Muscle layer of duodenum (tissue), 2 donors: ENCODE data around the gene GIMAP7.
A peak's percentile ranks its signal among the peaks of the same experiment; 100 is the strongest.

Experiments
- H3K27ac ChIP-seq: one replicate; pipeline ENCODE4 v1.7.0; 2013; ENCODE audit warnings: mild to moderate bottlenecking, low read length
- H3K27me3 ChIP-seq: one replicate; pipeline ENCODE4 v1.7.0; 2013; ENCODE audit warnings: low read depth, mild to moderate bottlenecking, control low read depth, low read length
- H3K36me3 ChIP-seq, 2 donors: one replicate each; pipeline ENCODE4 v1.7.0; 2013; ENCODE audit warnings: low read length in 2 of 2, control low read depth in 1 of 2, mild to moderate bottlenecking in 1 of 2; ENCODE audit not compliant: insufficient read depth in 2 of 2, control insufficient read depth in 1 of 2
- H3K4me1 ChIP-seq, 2 donors: one replicate each; pipeline ENCODE4 v1.7.0; 2013; ENCODE audit warnings: low read length in 2 of 2, mild to moderate bottlenecking in 2 of 2, control low read depth in 1 of 2, moderate library complexity in 1 of 2; ENCODE audit not compliant: insufficient read depth in 2 of 2, control insufficient read depth in 1 of 2
- H3K4me3 ChIP-seq, 2 donors: one replicate each; pipeline ENCODE4 v1.7.0; 2013; ENCODE audit warnings: low read length in 2 of 2, low read depth in 1 of 2, mild to moderate bottlenecking in 1 of 2
- H3K9me3 ChIP-seq, 2 donors: one replicate each; pipeline ENCODE4 v1.7.0; 2013; ENCODE audit warnings: low read length in 2 of 2, control low read depth in 1 of 2, mild to moderate bottlenecking in 1 of 2; ENCODE audit not compliant: control insufficient read depth in 1 of 2
- donor health status: healthy.

Gene GIMAP7

DNA sequence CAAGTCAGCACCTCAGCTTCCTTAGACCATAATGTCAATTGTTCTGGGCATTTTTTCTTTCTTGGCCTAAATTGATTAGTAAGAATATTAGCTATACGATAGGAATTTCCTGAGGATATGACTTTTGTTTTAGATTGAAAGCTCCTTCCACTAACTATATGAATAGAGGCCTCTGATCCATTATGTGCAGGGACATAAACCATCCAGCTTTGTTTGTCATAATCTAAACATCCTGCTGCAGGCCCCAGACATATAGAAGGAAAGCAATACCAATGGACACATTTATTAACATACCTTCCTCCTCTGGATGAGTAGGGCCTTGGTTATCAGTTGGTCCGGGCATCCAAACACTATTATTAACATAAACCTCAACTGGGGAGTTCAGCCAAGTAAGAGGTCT lies 48.2 kb downstream of the GIMAP7 start:
- Histone ChIP-seq H3K27me3 (no peaks in the 10 kb centered on the region), H3K4me3 (no peak overlapping the region), H3K9me3 (peaks cover 0 to 7% of the 10 kb centered on the region in 2 donors), H3K36me3 (no peaks in the 10 kb centered on the region), H3K27ac (no peak overlapping the region), H3K4me1 (no peaks in the 10 kb centered on the region)

- Histone ChIP-seq H3K4me3 (no peak overlapping the region), H3K27me3 (no peaks in the 10 kb centered on the region), H3K4me1 (no peaks in the 10 kb centered on the region), H3K27ac (no peak overlapping the region), H3K36me3 (no peaks in the 10 kb centered on the region), H3K9me3 (peaks cover 0 to 7% of the 10 kb centered on the region in 2 donors)
Measured at GRCh38 chr7:150564006-150564405, 49.3 kb downstream of the GIMAP7 start.

GRCh38 chr7:150564566-150564965 lies 49.9 kb downstream of the GIMAP7 start:
- Histone ChIP-seq H3K27ac (no peak overlapping the region), H3K36me3 (no peaks in the 10 kb centered on the region), H3K4me3 (no peak overlapping the region), H3K4me1 (no peaks in the 10 kb centered on the region), H3K27me3 (no peaks in the 10 kb centered on the region), H3K9me3 (peaks cover 0 to 7% of the 10 kb centered on the region in 2 donors)

DNA sequence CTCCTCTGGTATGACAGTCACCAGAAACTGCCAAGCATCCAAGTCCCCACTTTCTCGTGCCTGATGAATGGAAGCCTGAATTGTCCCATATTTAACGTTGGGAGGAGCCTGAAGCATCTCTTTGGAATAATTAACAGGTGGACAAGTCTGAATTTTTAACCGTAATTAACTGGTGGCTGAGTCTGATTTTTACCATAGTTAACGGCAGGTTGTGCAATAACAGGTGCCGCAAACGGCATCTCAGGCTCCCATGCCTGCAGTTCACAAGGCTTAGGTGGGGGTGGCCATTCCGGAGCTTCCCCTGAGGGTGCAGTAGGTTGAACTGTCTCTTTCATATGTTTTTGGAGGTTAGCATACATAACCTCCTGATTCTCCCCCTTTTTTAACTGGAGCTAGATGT lies 50.6 kb downstream of the GIMAP7 start:
- Histone ChIP-seq H3K36me3 (no peaks in the 10 kb centered on the region), H3K4me1 (peaks cover 0 to under 1% of the 10 kb centered on the region in 2 donors), H3K9me3 (peaks cover 0 to 5% of the 10 kb centered on the region in 2 donors), H3K4me3 (no peak overlapping the region), H3K27me3 (no peaks in the 10 kb centered on the region), H3K27ac (no peak overlapping the region)

- H3K27me3 ChIP-seq: no peaks in the 10 kb centered on the region
- no peaks in the 10 kb centered on the region for H3K9me3 ChIP-seq
- no peaks in the 10 kb centered on the region for H3K36me3 ChIP-seq
- no peak overlapping the region for H3K27ac ChIP-seq
- H3K4me3 ChIP-seq: no peak overlapping the region
- H3K4me1 ChIP-seq: peaks cover 0 to 4% of the 10 kb centered on the region in 2 donors
Measured at GRCh38 chr7:150566123-150566522, 51.5 kb downstream of the GIMAP7 start.

GRCh38 chr7:150566572-150566971 lies 51.9 kb downstream of the GIMAP7 start:
- H3K36me3 ChIP-seq: no peaks in the 10 kb centered on the region
- no peak overlapping the region for H3K27ac ChIP-seq
- H3K4me1 ChIP-seq: peaks cover 0 to 4% of the 10 kb centered on the region in 2 donors
- no peaks in the 10 kb centered on the region for H3K27me3 ChIP-seq
- H3K9me3 ChIP-seq: no peaks in the 10 kb centered on the region
- H3K4me3 ChIP-seq: no peak overlapping the region

- Histone ChIP-seq H3K4me3 (peak within 1 kb of the TSS; percentile 57 to 62), H3K36me3 (peaks cover 0 to 1% of the 10 kb centered on the region in 2 donors), H3K27me3 (no peaks in the 10 kb centered on the region), H3K9me3 (no peaks in the 10 kb centered on the region), H3K27ac (peak within 1 kb of the TSS; percentile 83), H3K4me1 (peaks cover 0 to 4% of the 10 kb centered on the region in 2 donors)
Measured at GRCh38 chr7:150567169-150567568, 52.5 kb downstream of the GIMAP7 start, which contains the start of gene GIMAP4. GIMAP4 (plus strand) TSS chr7:150567390; CDS start chr7:150569902, 2,512 bp downstream.

DNA sequence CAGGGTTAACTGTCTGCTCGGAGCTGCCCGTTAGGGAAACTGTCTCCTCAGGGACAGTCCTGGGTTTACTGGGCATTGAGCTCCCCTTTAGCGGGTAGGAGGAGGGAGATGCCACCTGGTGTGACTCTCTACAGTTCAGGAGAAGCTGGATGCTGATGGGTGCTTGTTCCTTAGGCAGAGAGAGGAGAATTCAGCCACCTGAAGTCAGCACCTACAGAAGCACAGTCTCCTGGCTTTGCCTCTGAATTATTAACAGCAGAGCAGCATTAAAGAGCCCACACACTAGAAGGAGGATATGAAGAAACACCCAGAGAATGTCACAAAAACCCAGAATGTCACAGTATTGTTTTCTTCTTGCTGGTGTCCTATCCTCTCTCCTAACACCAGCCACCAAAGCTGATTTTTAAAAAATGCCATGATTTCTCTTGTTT lies 53.2 kb downstream of the GIMAP7 start:
- no peaks in the 10 kb centered on the region for H3K9me3 ChIP-seq
- no peaks in the 10 kb centered on the region for H3K27me3 ChIP-seq
- peak overlapping the region; percentile 83 for H3K27ac ChIP-seq
- H3K4me1 ChIP-seq: peaks cover 0 to 4% of the 10 kb centered on the region in 2 donors
- peak overlapping the region; percentile 57 to 62 for H3K4me3 ChIP-seq
- H3K36me3 ChIP-seq: peaks cover 0 to 7% of the 10 kb centered on the region in 2 donors

GRCh38 chr7:150568714-150569113 lies 54.0 kb downstream of the GIMAP7 start:
- peak overlapping the region; percentile 83 for H3K27ac ChIP-seq
- H3K9me3 ChIP-seq: no peaks in the 10 kb centered on the region
- peaks cover 0 to 7% of the 10 kb centered on the region in 2 donors for H3K36me3 ChIP-seq
- H3K27me3 ChIP-seq: no peaks in the 10 kb centered on the region
- peak overlapping the region; percentile 19 to 62 for H3K4me3 ChIP-seq
- peaks cover 0 to 4% of the 10 kb centered on the region in 2 donors for H3K4me1 ChIP-seq

- H3K27ac ChIP-seq: peak overlapping the region; percentile 83
- peak overlapping the region in 1 of 2 donors; percentile 62 for H3K4me3 ChIP-seq
- H3K9me3 ChIP-seq: no peaks in the 10 kb centered on the region
- peaks cover 0 to 7% of the 10 kb centered on the region in 2 donors for H3K36me3 ChIP-seq
- peaks cover 0 to 4% of the 10 kb centered on the region in 2 donors for H3K4me1 ChIP-seq
- no peaks in the 10 kb centered on the region for H3K27me3 ChIP-seq
Measured at GRCh38 chr7:150569245-150569955, 54.7 kb downstream of the GIMAP7 start.
